Measurements from ENCODE around the gene PLXNC1.

DNA sequence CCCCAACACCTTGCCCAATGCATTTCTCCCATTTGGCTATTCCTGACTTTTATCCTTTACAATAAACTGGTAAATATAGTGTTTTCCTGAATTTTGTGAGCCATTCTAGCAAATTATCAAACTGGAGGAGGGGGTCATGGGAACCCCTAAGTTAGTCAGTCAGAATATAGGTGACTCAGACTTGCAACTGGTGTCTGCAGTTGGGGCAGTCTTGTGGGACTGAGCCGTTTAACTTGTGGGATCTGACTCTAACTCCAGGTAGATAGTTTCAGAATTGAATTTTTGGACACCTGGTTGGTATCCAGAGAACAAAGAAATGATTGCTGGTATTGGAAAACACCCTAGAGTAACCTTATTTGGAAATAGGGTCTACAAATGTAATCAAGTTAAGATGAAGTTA is 177.9 kb downstream of the PLXNC1 start:
- TF ChIP-seq, protein P1, sequence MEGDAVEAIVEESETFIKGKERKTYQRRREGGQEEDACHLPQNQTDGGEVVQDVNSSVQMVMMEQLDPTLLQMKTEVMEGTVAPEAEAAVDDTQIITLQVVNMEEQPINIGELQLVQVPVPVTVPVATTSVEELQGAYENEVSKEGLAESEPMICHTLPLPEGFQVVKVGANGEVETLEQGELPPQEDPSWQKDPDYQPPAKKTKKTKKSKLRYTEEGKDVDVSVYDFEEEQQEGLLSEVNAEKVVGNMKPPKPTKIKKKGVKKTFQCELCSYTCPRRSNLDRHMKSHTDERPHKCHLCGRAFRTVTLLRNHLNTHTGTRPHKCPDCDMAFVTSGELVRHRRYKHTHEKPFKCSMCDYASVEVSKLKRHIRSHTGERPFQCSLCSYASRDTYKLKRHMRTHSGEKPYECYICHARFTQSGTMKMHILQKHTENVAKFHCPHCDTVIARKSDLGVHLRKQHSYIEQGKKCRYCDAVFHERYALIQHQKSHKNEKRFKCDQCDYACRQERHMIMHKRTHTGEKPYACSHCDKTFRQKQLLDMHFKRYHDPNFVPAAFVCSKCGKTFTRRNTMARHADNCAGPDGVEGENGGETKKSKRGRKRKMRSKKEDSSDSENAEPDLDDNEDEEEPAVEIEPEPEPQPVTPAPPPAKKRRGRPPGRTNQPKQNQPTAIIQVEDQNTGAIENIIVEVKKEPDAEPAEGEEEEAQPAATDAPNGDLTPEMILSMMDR (IDR thresholded peaks at IDR 0.05), result no peak
- TF ChIP-seq EP300 (IDR thresholded peaks at IDR 0.05) (no peak), POLR2A (IDR thresholded peaks at IDR 0.05) (no peak), POLR2AphosphoS5 (IDR thresholded peaks at IDR 0.05) (no peak)
